Coronary artery (tissue), 2 donors: Measurements from ENCODE around the gene MIER3.

Experiments used
- DNase-seq: peaks from one replicate; pipeline ENCODE4 v3.0.0-alpha.2; 2017; ENCODE audit warnings: low spot score
- H3K27ac ChIP-seq, 2 donors: fragments of 200-600 bp; sonication (generic); one replicate each; pipeline ENCODE4 v1.5.1; 2016 to 2019
- H3K4me3 ChIP-seq: fragments of 200-600 bp; sonication (generic); 2 replicates; pipeline ENCODE4 v1.5.1; 2016; ENCODE audit warnings: mild to moderate bottlenecking, moderate library complexity
- TF ChIP-seq, protein P1 (sequence below): fragments of 200-600 bp; sonication (generic); IDR thresholded peaks from one replicate; pipeline ENCODE4 v1.5.1; 2019; ENCODE audit warnings: antibody characterized with exemption

The MIER3 gene

DNA sequence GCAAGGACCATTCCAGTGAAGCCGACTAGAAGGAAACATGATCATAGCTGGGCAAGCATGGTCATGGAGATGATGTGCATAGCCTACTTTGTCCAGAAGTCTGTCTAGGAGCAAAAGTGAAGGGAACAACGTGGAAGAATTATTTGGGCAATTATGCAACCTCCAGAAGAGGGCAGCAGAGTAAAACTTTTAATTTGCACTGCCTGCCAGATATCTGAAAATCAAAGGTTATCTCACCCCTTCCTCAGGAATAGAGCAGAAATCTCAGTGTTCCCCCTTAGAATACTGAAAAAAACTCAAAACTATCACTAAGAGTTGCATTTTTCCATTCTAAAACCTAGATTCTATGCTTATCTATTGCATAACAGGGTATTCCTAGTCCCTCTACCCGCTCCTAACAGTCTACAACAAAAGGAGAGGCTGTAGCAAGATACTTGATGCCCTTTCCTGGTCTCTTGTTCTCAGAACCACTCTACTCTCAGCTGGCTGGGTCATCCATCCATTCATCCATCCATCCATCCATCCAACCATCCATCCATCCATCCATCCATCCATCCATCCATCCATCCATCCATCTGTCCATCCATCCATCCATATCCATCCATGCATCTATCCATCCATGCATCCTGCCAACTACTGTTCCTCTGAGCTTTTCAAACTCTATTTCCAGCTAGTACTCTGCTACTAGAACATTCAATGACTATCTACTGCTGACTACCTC is 50.9 kb downstream of the MIER3 start:
- no peak overlapping the region for H3K27ac ChIP-seq
- no peak for DNase-seq
- TF ChIP-seq, protein P1, sequence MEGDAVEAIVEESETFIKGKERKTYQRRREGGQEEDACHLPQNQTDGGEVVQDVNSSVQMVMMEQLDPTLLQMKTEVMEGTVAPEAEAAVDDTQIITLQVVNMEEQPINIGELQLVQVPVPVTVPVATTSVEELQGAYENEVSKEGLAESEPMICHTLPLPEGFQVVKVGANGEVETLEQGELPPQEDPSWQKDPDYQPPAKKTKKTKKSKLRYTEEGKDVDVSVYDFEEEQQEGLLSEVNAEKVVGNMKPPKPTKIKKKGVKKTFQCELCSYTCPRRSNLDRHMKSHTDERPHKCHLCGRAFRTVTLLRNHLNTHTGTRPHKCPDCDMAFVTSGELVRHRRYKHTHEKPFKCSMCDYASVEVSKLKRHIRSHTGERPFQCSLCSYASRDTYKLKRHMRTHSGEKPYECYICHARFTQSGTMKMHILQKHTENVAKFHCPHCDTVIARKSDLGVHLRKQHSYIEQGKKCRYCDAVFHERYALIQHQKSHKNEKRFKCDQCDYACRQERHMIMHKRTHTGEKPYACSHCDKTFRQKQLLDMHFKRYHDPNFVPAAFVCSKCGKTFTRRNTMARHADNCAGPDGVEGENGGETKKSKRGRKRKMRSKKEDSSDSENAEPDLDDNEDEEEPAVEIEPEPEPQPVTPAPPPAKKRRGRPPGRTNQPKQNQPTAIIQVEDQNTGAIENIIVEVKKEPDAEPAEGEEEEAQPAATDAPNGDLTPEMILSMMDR = peak; percentile 26
- no peak overlapping the region for H3K4me3 ChIP-seq

DNA sequence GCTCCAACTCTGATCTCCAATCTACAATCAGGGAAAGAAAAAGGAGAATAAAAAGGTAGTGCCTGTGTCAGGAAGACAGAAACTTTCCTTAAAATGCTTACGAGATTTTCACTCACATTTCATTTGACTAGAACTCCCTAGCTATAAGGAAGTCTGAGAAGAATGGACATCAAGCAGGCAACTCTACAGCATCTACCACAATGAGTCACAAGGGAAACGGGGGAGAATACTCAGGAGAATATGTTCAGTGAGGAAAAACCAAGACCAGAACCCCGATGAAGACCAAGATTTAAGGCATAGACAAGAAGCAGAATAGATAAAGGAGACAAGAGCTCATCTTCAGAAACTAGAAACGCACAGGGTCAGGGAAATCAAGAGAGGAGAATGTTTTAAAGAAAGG is 51.5 kb downstream of the MIER3 start:
- H3K4me3 ChIP-seq = no peak overlapping the region
- no peak for DNase-seq
- TF ChIP-seq, protein P1 = no peak
- no peak overlapping the region for H3K27ac ChIP-seq

DNA sequence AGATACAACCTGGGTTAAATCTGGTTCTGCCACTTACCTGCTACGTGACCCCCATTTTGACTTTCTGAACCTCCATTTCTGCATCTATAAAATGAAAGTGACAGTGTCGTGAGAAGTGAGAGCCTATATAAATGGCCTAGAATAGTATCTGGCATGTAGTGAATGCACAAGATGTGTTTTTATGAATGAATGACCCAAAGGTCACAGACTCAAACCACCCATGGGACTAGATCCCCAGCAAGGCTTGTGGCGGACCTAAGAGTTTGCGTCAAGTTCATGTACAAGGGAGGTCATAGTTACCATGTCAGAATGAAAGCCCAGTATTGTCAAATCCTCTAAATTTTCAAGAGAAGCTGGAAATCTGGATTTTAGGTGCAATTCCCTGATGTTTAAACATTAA is 53.7 kb downstream of the MIER3 start:
- no peak for DNase-seq
- no peak overlapping the region for H3K4me3 ChIP-seq
- TF ChIP-seq, protein P1 = no peak
- no peak overlapping the region for H3K27ac ChIP-seq

DNA sequence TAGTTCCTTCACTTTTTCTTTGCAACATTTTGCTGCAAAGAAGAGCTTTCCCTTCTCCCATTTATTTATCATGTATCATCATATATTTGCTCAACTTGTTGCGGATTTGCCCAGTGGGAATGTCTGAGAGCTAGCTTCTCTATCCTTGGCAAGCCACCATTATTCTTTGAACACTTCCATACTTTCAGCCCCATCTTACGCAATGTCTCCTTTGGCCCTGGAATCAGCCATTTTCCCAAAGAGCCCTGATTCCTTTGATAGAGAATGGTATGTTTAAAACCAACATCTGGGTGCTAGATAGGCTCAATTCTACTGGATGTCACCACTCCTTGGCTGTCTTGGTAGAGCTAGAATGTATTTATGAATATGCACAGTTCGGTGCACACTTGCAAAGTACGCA is 55.2 kb downstream of the MIER3 start:
- TF ChIP-seq, protein P1 = no peak
- no peak for DNase-seq

DNA sequence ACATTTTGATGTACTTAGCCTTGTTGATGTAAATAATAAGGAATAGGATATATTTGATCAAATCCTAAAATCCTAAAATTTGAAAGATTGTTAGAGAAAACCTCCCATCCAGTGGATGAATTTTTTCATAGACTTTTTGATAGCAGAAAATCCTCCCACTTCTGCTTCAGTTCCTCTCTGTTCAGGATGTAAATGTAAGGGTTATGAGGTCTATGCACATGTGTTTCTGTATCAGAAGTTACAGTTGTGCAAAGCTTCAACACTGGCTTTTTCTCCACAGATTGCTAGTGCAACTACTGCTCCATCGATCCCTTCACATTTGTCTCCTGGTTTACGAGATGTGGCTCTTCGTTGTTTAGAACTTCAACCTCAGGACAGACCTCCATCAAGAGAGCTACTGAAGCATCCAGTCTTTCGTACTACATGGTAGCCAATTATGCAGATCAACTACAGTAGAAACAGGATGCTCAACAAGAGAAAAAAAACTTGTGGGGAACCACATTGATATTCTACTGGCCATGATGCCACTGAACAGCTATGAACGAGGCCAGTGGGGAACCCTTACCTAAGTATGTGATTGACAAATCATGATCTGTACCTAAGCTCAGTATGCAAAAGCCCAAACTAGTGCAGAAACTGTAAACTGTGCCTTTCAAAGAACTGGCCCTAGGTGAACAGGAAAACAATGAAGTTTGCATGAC is 58.5 kb downstream of the MIER3 start:
- Histone ChIP-seq H3K4me3 (no peak overlapping the region), H3K27ac (no peak overlapping the region)
- DNase-seq = no peak
- TF ChIP-seq, protein P1 = no peak

More for the DNA sequence above, 55.2 kb downstream of the MIER3 start:
- H3K27ac ChIP-seq = no peak overlapping the region
- H3K4me3 ChIP-seq = no peak overlapping the region

DNA sequence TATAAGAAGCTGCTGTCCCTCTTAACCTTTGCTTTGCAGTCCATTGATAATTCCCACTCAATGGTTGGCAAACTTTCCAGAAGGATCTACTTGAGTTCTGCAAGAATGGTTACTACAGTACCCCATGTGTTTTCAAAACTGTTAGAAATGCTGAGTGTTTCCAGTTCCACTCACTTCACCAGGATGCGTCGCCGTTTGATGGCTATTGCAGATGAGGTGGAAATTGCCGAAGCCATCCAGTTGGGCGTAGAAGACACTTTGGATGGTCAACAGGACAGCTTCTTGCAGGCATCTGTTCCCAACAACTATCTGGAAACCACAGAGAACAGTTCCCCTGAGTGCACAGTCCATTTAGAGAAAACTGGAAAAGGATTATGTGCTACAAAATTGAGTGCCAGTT is 70.4 kb downstream of the MIER3 start:
- TF ChIP-seq, protein P1 = no peak
- H3K27ac ChIP-seq = no peak overlapping the region
- H3K4me3 ChIP-seq = no peak overlapping the region
- DNase-seq = no peak

DNA sequence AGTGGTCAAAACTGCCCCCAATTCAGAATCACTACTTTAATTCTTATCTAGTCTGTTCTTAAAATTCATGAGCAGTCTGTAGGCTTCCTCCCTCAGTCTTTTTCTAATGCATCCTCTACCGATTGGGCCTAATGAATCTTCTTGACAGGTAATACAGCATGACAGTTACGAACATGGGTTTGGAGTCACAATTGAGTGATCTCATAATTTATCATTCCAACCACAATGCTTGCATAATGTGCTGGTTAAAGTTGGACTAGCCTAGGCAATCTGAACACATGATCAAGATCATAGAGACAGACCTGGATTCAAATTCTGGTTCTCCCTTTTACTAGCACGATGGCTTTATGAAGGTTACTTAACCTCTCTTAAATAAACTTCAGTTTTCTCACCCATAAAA is 75.6 kb downstream of the MIER3 start:
- TF ChIP-seq, protein P1 = no peak
- Histone ChIP-seq H3K27ac (no peak overlapping the region), H3K4me3 (no peak overlapping the region)
- DNase-seq = no peak
